HFF-Myc (cell line): ENCODE data around the gene ABCA4.

Experiments
- DNase-seq: peaks from one replicate; pipeline ENCODE4 v3.0.0-alpha.2; 2011; ENCODE audit warnings: low read depth; ENCODE audit errors: extremely low read depth
- H3K4me3 ChIP-seq: replicated peaks from 2 replicates; pipeline ENCODE4 v1.5.1; 2011; ENCODE audit warnings: low read depth, mild to moderate bottlenecking, control low read depth, low read length
- TF ChIP-seq, protein P1 (sequence below): IDR thresholded peaks from 2 replicates; pipeline ENCODE4 v1.5.1; 2012; ENCODE audit warnings: mild to moderate bottlenecking, low read depth, low read length, control low read depth; ENCODE audit errors: missing control alignments

ABCA4 gene

DNA sequence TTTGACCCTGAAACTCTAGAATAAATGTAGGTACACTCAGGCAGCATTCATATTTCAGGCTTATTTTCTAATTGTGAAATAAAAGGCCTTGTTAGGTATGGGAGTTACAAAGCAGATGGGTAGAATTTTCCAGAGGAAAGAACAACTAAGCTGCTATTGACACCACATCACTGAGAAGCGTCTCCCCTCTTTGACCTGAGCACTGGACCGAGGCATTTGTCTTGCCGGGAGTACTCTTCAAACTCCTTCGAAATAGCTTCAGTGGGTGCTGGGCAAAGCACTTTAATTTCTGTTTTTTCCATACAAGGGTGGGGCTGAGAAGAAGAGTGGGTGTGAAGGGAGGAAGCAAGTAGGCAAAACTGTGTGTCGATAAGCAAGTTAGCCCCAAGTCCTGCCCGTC lies 36.4 kb downstream of the ABCA4 start:
- no peak overlapping the region for H3K4me3 ChIP-seq
- no peak for DNase-seq
- TF ChIP-seq, protein P1, sequence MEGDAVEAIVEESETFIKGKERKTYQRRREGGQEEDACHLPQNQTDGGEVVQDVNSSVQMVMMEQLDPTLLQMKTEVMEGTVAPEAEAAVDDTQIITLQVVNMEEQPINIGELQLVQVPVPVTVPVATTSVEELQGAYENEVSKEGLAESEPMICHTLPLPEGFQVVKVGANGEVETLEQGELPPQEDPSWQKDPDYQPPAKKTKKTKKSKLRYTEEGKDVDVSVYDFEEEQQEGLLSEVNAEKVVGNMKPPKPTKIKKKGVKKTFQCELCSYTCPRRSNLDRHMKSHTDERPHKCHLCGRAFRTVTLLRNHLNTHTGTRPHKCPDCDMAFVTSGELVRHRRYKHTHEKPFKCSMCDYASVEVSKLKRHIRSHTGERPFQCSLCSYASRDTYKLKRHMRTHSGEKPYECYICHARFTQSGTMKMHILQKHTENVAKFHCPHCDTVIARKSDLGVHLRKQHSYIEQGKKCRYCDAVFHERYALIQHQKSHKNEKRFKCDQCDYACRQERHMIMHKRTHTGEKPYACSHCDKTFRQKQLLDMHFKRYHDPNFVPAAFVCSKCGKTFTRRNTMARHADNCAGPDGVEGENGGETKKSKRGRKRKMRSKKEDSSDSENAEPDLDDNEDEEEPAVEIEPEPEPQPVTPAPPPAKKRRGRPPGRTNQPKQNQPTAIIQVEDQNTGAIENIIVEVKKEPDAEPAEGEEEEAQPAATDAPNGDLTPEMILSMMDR, result no peak

DNA sequence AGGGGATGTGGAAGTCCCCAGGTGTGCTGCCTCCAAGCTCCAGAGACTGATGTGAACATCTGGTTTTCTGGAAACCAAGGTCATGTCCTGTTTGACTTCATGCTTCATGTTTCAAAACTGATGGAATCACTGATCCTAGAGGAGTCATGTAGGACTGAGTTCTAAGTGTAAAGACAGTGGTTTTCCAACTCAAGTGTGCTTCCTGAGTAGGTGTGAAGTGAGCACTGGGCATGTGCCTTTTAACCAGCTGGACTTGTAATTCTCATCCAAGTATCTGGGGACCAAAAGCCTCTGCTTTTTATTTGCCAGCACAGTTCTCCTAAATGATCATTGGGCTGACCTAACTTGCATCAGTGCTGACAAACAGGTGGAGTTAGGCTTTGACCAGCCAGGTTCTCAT lies 36.9 kb downstream of the ABCA4 start:
- no peak for DNase-seq
- no peak overlapping the region for H3K4me3 ChIP-seq
- TF ChIP-seq, protein P1, result no peak

DNA sequence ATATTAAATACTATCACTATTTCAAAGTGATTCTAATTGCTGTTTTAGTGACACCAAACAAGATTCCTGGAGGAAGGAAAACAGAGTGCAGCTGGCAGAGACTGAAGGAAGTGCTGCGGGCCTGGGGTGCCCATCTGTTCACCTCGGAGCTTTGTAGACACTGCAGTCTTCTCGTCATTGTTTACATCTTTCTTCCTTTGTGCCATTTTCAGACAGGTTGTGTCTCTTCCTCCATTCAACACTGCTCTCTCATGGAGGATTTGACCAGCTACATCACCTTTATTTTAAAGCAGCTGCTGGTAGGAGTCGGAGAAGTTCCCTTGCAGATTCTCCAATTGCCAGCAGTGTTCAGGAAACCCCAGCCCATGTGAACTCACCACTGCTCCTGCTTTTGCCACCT lies 37.3 kb downstream of the ABCA4 start:
- H3K4me3 ChIP-seq, result no peak overlapping the region
- no peak for DNase-seq
- TF ChIP-seq, protein P1, result no peak

DNA sequence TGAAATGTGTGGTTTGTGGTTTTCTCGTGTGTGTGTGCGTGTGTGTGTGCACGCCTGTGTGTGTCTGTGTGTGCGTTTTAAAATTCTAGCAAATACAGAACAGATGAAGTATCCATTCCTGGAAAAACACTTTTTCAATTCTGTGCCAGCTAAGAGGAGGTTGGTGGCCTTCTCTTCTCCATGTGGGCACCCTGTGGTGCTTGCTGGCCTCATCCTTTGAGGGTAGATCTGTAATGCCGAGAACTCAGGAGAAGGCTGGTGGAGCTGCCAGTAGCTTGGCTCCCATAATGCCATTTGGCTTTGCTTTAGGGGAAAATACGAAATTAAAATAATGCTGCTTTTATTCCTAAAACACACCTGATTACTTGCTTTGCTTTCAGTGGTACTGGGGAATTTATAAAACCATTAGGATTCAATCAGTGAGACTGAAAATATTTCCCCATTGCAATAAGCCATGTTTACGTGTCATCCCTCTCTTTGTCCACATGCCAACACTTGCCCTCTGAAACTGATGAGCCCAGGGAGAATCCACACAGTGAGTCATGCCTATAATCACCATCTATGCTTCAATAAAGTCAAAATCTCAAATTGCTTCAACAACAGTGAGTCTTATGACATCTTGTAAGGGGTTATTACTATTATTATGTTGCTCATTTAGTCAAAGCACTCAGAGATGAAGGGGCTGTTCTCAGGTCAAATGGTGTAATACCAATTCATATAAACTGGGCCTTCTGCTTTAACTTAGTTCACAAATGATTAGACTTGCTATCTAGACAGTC lies 39.2 kb downstream of the ABCA4 start:
- DNase-seq, result no peak
- TF ChIP-seq, protein P1, result no peak

DNA sequence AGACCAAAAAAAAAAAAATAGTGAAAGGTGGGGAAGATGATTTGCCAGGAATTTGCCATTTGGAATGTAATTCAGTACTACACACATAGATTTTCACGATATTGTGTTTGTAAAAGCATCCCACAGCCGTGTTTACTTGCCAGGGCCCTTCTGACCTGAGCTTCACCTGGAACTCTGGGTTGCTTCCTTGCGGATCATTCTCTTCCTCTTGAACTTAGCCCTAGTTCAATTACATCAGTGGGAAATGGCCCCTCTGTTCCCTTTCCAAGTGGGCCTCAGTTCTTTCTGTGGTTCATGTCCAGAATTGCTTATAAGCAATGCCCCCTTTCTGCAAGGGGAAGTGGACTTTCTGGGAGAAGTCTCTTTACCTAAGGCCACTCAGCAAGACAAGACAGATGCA lies 41.0 kb downstream of the ABCA4 start:
- TF ChIP-seq, protein P1, result no peak
- no peak for DNase-seq
- H3K4me3 ChIP-seq, result no peak overlapping the region

More for the DNA sequence above, 39.2 kb downstream of the ABCA4 start:
- no peak overlapping the region for H3K4me3 ChIP-seq

DNA sequence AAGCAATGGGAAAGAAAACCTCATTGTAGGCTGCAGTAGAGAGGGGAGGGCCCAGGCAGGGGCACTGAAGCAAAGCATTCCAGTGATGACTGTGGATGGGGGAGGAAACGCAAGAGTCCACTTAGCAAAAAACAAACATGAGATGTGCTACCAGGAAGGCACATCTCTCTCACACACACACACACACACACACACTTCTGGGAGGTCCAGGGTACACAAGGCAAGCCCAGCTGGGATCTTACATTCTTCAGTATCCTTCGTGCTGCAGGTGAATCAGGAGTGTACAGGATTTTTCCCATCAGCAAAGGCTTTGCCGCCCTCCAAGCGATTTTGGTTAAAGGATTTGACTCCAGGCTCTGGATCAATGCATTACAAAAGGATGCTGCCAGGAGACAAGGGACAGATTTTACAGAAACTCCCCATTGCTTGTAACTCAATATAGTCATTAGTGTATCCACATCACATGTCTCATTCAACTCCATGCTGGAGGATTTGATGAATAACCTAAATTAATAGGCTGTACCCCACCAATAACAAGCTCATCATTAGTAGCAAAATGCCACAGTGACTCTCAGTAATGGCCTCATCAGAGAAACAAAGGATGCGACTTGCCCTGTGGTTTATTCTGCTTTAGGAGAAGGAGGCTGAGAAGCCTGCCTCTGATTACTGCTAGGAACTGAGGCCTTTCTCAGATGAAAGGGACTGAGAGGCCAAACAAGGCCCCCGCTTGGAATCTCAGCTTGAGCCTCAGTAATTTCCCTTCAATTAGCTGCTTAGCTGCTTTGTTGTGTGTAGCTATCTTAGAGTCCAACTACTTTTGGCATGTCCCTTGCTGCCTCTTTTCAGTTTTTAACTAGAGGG lies 41.6 kb downstream of the ABCA4 start:
- TF ChIP-seq, protein P1, result no peak
- no peak for DNase-seq
- no peak overlapping the region for H3K4me3 ChIP-seq
